HepG2 (cell line): ENCODE measurements around the gene GJD3. TPM values are rescaled to one million over a fixed set of nuclear protein-coding genes. Genes with fewer than 3 reads are reported as not detected.

Experiments used
- ERF ChIP-seq: IDR thresholded peaks from 2 replicates; pipeline ENCODE4 v1.6.1; 2018; ENCODE audit warnings: missing biosample characterization, missing genetic modification reagents
- GABPA ChIP-seq, 2 experiments: IDR thresholded peaks; 2 replicates each; pipeline ENCODE4 v1.6.1; 2011 to 2016; ENCODE audit warnings: low read depth in 2 of 2, low read length in 1 of 2, missing biosample characterization in 1 of 2, missing genetic modification characterization in 1 of 2
- GATA4 ChIP-seq: sonication (generic); IDR thresholded peaks from 2 replicates; pipeline ENCODE4 v1.6.1; 2016; ENCODE audit warnings: antibody characterized with exemption, low read depth, borderline replicate concordance
- GTF2F1 ChIP-seq: fragments of 150-350 bp; IDR thresholded peaks from 2 replicates; pipeline ENCODE4 v1.6.1; 2014; ENCODE audit warnings: low read length
- MATR3 ChIP-seq: sonication (generic); formaldehyde crosslinking; IDR thresholded peaks from 2 replicates; pipeline ENCODE4 v1.4.0; 2020; ENCODE audit warnings: missing genetic modification reagents
- NAIF1 ChIP-seq: sonication (generic); formaldehyde crosslinking; IDR thresholded peaks from 2 replicates; pipeline ENCODE4 v1.5.0; 2020; ENCODE audit warnings: mild to moderate bottlenecking, missing genetic modification reagents, borderline replicate concordance
- NBN ChIP-seq: fragments of 450-650 bp; conservative IDR thresholded peaks from 2 replicates; pipeline ENCODE4 v1.6.1; 2017
- NFE2 ChIP-seq: sonication (generic); formaldehyde crosslinking; IDR thresholded peaks from 2 replicates; pipeline ENCODE4 v1.4.0; 2020; ENCODE audit warnings: missing genetic modification reagents
- NR3C1 ChIP-seq: sonication (generic); formaldehyde crosslinking; IDR thresholded peaks from 2 replicates; pipeline ENCODE4 v1.4.0; 2020; ENCODE audit warnings: missing genetic modification reagents
- POLR2AphosphoS5 ChIP-seq: IDR thresholded peaks from 2 replicates; pipeline ENCODE4 v1.6.1; 2012; ENCODE audit warnings: low read depth, low read length
- RAD21 ChIP-seq: fragments of 450-650 bp; formaldehyde crosslinking; IDR thresholded peaks from 2 replicates; pipeline ENCODE4 v1.5.0; 2020; ENCODE audit warnings: mild to moderate bottlenecking
- REL ChIP-seq: sonication (generic); formaldehyde crosslinking; conservative IDR thresholded peaks from 2 replicates; pipeline ENCODE4 v1.8.0; 2022; ENCODE audit warnings: mild to moderate bottlenecking, missing genetic modification reagents, moderate library complexity
- TEAD3 ChIP-seq: optimal IDR thresholded peaks from 2 replicates; pipeline ENCODE3; 2016; ENCODE audit warnings: borderline replicate concordance
- ZFP36L2 ChIP-seq: sonication (generic); formaldehyde crosslinking; IDR thresholded peaks from 2 replicates; pipeline ENCODE4 v1.4.0; 2020; ENCODE audit warnings: missing genetic modification reagents
- ZNF264 ChIP-seq: sonication (generic); formaldehyde crosslinking; IDR thresholded peaks from 2 replicates; pipeline ENCODE4 v1.4.0; 2020; ENCODE audit warnings: missing genetic modification reagents
- ZNF333 ChIP-seq: sonication (generic); formaldehyde crosslinking; IDR thresholded peaks from 2 replicates; pipeline ENCODE4 v1.4.0; 2020; ENCODE audit warnings: mild to moderate bottlenecking, missing genetic modification reagents, borderline replicate concordance
- ZNF782 ChIP-seq: sonication (generic); formaldehyde crosslinking; IDR thresholded peaks from 2 replicates; pipeline ENCODE4 v1.4.0; 2020; ENCODE audit warnings: missing genetic modification reagents, mild to moderate bottlenecking, borderline replicate concordance
- polyA plus RNA-seq, 8 experiments: library from polyadenylated mRNA; depleted of rRNA in 3 of 8; stranded (reverse) in 7 of 8; unstranded in 1 of 8; fragments of >200 nt; fragmentation: Illumina TruSeq in 4 of 8; extraction: Trizol in 4 of 8; gene quantifications; 2 replicates each; pipeline versions ENCODE4 v1.2.1 to v1.2.3, GENCODE V29; 2011 to 2016; ENCODE audit warnings: low read depth in 4 of 8, missing spikeins in 1 of 8, mixed read lengths in 1 of 8; ENCODE audit not compliant: insufficient read depth in 1 of 8
- total RNA-seq, 5 experiments: library from RNA; depleted of rRNA; stranded (reverse); fragments of >200 nt; fragmentation: Illumina TruSeq; extraction: Trizol; gene quantifications; 2 replicates each; pipeline ENCODE4 v1.2.3, GENCODE V29; 2016; ENCODE audit warnings: low read depth in 1 of 5
- TF ChIP-seq, protein P1 (sequence below): sonication (generic); formaldehyde crosslinking; IDR thresholded peaks from 2 replicates; pipeline ENCODE4 v1.4.0; 2020; ENCODE audit warnings: missing genetic modification reagents
- TF ChIP-seq, protein P2 (sequence below): sonication (generic); formaldehyde crosslinking; IDR thresholded peaks from 2 replicates; pipeline ENCODE4 v1.4.0; 2020; ENCODE audit warnings: missing genetic modification reagents, low read depth, mild to moderate bottlenecking, borderline replicate concordance
- TF ChIP-seq, protein P3 (sequence below): sonication (generic); formaldehyde crosslinking; IDR thresholded peaks from 2 replicates; pipeline ENCODE4 v1.5.0; 2020; ENCODE audit warnings: missing genetic modification reagents
- TF ChIP-seq, protein P4 (sequence below): sonication (generic); formaldehyde crosslinking; IDR thresholded peaks from 2 replicates; pipeline ENCODE4 v1.5.0; 2020; ENCODE audit warnings: mild to moderate bottlenecking, missing genetic modification reagents
- TF ChIP-seq, protein P5 (sequence below): sonication (generic); formaldehyde crosslinking; IDR thresholded peaks from 2 replicates; pipeline ENCODE4 v1.4.0; 2020; ENCODE audit warnings: missing genetic modification reagents
- TF ChIP-seq, protein P6 (sequence below): sonication (generic); formaldehyde crosslinking; IDR thresholded peaks from 2 replicates; pipeline ENCODE4 v1.4.0; 2020; ENCODE audit warnings: mild to moderate bottlenecking, missing genetic modification reagents

GJD3 gene
- total and polyA plus RNA-seq, 2 of the 13 experiments (the other 11 are each of a cell fraction or from before 2014, with no cell fraction given), result not detected

DNA sequence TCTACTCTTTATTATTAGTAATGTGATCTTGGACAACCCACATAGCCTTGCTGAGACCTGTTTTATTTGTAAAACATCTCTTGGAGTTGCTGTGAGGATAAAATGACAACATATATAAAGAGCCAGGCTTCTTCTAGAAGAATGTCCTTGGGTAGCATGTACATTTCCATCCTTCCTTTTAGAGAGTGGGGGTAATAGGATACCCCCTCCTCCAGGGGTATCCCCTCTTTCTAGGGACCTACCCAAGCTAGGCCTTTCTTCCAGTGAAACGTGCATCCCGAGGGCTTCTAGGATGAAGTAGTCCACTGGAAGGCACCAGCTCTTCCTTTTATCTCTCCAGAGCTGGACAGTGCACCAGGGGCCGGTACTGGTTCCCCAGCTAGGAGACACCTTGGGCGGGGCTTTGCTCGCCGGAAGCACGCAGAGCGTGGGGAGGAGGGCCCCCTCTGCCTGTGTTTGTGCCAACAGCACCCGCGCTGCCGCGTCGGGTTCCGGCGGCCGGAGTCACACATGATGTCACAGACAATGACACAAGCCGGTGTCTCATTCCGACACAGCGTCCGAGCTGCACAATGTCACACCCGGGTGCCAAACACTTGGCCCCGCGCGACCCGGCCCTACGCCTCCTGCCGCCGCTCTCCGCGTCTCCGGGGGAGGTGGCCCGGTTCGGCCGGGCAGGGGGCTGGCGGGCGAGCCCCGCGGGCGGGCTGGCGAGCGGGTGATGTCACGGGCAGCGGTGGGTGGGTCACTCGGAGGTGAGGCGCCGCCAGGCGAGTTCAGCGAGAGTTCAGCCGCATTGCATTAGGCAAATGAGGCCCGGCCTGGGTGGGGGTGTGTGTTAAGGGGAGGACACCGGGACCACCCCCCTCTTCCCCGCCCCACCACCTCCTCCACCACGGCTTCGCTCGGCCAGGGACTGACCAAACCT is 23.4 kb downstream of the GJD3 start (continued):
- TF ChIP-seq, protein P1, sequence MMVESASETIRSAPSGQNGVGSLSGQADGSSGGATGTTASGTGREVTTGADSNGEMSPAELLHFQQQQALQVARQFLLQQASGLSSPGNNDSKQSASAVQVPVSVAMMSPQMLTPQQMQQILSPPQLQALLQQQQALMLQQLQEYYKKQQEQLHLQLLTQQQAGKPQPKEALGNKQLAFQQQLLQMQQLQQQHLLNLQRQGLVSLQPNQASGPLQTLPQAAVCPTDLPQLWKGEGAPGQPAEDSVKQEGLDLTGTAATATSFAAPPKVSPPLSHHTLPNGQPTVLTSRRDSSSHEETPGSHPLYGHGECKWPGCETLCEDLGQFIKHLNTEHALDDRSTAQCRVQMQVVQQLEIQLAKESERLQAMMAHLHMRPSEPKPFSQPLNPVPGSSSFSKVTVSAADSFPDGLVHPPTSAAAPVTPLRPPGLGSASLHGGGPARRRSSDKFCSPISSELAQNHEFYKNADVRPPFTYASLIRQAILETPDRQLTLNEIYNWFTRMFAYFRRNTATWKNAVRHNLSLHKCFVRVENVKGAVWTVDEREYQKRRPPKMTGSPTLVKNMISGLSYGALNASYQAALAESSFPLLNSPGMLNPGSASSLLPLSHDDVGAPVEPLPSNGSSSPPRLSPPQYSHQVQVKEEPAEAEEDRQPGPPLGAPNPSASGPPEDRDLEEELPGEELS, result peak; percentile 72
- TF ChIP-seq TEAD3 (CRISPR knock-in tag) (peak; percentile 56), ZNF264 (CRISPR knock-in tag) (peak; percentile 75), GATA4 (no peak), RAD21 (peak; percentile 68), NFE2 (CRISPR knock-in tag) (no peak), ZNF333 (CRISPR knock-in tag) (peak; percentile 53; the same call in 1 of the 2 replicates), REL (no peak), ZNF782 (CRISPR knock-in tag) (no peak), NR3C1 (CRISPR knock-in tag) (no peak), ZFP36L2 (CRISPR knock-in tag) (no peak), GABPA (IDR thresholded peaks at IDR 0.05; ENCODE audit: low read depth, low read length) (peak; percentile 66), GABPA (CRISPR knock-in tag; IDR thresholded peaks at IDR 0.05; ENCODE audit: low read depth) (peak; percentile 91), POLR2AphosphoS5 (no peak), MATR3 (CRISPR knock-in tag) (no peak), GTF2F1 (no peak), NBN (no peak), ERF (CRISPR knock-in tag) (peak; percentile 68), NAIF1 (CRISPR knock-in tag) (no peak)
- TF ChIP-seq, protein P2, sequence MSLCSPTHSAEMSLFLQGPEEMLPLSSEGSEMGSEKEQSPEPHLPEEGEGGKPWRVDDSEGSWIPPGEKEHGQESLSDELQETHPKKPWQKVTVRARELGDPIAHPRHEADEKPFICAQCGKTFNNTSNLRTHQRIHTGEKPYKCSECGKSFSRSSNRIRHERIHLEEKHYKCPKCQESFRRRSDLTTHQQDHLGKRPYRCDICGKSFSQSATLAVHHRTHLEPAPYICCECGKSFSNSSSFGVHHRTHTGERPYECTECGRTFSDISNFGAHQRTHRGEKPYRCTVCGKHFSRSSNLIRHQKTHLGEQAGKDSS, result peak; percentile 96
- TF ChIP-seq, protein P3, sequence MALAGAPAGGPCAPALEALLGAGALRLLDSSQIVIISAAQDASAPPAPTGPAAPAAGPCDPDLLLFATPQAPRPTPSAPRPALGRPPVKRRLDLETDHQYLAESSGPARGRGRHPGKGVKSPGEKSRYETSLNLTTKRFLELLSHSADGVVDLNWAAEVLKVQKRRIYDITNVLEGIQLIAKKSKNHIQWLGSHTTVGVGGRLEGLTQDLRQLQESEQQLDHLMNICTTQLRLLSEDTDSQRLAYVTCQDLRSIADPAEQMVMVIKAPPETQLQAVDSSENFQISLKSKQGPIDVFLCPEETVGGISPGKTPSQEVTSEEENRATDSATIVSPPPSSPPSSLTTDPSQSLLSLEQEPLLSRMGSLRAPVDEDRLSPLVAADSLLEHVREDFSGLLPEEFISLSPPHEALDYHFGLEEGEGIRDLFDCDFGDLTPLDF (CRISPR knock-in tag), result no peak
- TF ChIP-seq, protein P4, sequence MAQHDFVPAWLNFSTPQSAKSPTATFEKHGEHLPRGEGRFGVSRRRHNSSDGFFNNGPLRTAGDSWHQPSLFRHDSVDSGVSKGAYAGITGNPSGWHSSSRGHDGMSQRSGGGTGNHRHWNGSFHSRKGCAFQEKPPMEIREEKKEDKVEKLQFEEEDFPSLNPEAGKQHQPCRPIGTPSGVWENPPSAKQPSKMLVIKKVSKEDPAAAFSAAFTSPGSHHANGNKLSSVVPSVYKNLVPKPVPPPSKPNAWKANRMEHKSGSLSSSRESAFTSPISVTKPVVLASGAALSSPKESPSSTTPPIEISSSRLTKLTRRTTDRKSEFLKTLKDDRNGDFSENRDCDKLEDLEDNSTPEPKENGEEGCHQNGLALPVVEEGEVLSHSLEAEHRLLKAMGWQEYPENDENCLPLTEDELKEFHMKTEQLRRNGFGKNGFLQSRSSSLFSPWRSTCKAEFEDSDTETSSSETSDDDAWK (CRISPR knock-in tag), result no peak
- TF ChIP-seq, protein P5, sequence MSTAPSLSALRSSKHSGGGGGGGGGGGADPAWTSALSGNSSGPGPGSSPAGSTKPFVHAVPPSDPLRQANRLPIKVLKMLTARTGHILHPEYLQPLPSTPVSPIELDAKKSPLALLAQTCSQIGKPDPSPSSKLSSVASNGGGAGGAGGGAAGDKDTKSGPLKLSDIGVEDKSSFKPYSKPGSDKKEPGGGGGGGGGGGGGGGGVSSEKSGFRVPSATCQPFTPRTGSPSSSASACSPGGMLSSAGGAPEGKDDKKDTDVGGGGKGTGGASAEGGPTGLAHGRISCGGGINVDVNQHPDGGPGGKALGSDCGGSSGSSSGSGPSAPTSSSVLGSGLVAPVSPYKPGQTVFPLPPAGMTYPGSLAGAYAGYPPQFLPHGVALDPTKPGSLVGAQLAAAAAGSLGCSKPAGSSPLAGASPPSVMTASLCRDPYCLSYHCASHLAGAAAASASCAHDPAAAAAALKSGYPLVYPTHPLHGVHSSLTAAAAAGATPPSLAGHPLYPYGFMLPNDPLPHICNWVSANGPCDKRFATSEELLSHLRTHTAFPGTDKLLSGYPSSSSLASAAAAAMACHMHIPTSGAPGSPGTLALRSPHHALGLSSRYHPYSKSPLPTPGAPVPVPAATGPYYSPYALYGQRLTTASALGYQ (CRISPR knock-in tag), result peak; percentile 29; the same call in 1 of the 2 replicates
- TF ChIP-seq, protein P6, sequence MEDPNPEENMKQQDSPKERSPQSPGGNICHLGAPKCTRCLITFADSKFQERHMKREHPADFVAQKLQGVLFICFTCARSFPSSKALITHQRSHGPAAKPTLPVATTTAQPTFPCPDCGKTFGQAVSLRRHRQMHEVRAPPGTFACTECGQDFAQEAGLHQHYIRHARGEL (CRISPR knock-in tag), result no peak
